ENCODE data around the gene PEX6.

Gene PEX6

GRCh38 chr6:42932412-42932811, 46.6 kb downstream of the PEX6 start:
- no peak for DNase-seq

- peak; percentile 41 for DNase-seq
These were observed 49.1 kb downstream of the PEX6 start for GRCh38 chr6:42929821-42930360.

DNA sequence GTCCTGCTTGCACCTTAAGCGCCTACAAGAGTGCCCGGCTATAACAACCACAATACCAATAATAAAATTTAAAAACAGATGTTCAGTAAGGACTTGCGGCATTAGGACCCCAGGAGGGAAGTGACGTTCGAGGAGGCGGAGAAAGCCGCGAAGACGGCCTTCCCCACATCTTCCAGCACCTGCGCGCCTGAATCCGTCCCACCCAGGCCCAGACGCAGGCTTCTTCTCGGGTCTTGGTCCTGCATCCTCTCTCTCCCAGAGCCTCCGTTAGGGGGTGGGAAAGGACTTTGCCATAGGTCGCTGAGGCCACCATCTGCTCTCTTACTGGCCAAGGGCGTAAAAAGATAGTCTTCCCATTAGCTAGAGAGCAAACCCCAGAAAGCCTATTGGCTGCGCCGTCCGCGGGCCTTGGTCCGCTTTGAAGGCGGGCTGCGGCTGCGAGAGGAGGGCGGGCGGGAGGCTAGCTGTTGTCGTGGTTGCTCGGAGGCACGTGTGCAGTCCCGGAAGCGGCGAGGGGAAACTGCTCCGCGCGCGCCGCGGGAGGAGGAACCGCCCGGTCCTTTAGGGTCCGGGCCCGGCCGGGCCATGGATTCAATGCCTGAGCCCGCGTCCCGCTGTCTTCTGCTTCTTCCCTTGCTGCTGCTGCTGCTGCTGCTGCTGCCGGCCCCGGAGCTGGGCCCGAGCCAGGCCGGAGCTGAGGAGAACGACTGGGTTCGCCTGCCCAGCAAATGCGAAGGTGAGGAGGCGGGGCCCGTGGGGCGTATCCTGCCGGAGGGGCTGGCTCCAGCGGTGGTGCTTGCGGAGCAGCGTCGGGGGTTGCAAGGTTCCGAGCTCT, 49.8 kb downstream of the PEX6 start, which contains the start of gene CNPY3:
Gene CNPY3 (plus strand): TSS at position 495 of the 835 bp plus-strand sequence. CDS start 91 bp downstream, at position 586.
- DNase-seq, result peak; percentile 88

DNA sequence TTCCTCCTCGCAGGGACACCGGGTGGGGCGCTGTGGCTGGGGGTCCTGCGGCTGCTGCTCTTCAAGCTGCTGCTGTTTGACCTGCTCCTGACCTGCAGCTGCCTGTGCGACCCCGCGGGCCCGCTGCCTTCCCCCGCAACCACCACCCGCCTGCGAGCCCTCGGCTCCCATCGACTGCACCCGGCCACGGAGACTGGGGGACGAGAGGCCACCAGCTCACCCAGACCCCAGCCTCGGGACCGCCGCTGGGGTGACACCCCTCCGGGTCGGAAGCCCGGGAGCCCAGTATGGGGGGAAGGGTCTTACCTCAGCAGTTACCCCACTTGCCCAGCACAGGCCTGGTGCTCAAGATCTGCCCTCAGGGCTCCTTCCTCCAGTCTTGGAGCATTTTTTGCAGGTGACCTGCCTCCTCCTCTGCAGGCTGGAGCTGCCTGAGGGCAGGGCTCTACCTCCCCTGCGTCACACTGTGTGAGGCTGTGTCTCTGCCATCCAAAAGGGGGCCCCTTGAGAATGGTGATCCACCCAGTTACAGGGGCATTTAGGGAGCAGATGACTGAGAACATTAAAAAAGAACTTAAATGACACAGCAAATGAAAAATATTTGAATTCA, 53.6 kb downstream of the PEX6 start:
- DNase-seq, result no peak

GRCh38 chr6:42923666-42924065, 55.3 kb downstream of the PEX6 start:
- no peak for DNase-seq

DNA sequence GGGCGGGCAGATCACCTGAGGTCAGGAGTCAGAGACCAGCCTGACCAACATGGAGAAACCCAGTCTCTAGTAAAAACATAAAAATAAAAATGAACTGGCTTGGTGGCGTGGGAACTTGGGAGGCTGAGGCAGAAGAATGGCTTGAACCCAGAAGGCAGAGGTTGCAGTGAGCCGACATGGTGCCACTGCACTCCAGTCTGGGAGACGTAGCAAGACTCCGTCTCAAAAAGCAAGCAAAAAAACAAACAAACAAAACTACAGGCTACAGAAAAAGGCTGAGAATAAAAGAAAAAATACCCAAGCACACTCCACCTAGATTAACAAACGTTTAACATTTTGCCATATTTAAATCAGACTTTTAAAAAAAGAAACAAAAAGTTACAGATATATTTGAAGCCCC, 57.2 kb downstream of the PEX6 start:
- no peak for DNase-seq

DNA sequence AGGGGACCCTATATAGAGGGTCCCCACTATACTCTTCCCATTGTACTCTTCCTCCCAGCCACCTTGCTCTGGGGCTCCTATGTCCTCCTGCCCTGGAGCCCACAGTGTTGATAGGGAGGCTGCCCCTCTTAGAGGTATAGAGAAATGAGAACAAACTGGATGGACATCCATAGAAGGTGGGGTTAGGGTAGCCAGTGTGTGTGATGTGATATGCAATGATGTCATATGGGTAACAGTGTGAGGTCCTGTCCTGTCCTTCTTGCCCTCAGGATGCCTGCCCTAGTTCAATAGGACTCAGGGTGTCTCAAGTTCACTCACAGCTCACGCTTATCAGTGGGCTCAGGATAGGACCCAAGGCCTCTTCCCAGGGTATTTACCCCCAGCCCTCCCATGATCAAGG, 62.7 kb downstream of the PEX6 start:
- DNase-seq, result no peak

GRCh38 chr6:42915732-42916131, 63.2 kb downstream of the PEX6 start, which contains the start of gene PTCRA:
PTCRA (plus strand) TSS chr6:42916053; CDS start chr6:42916070, 17 bp downstream.
- no peak for DNase-seq

- no peak for DNase-seq
These were observed 64.4 kb downstream of the PEX6 start for GRCh38 chr6:42914546-42914945.

Measured in activated CD4-positive, alpha-beta T cell treated with anti-CD3 and anti-CD28 coated beads for 1 hour (primary cell).